Neuronal stem cell (in vitro differentiated cells): ENCODE data around the gene PPP1R15B.

ENCODE experiments used
- DNase-seq: peaks from one replicate; pipeline ENCODE4 v3.0.0-alpha.2; 2013; ENCODE audit warnings: low spot score
- H2AFZ ChIP-seq: one replicate; pipeline ENCODE4 v1.6.1; 2013; ENCODE audit warnings: mild to moderate bottlenecking, low read length, inconsistent platforms
- H2AK5ac ChIP-seq: 2 replicates; pipeline ENCODE4 v1.6.1; 2013; ENCODE audit warnings: low read depth, mild to moderate bottlenecking, inconsistent platforms, low read length, moderate library complexity, mixed read lengths
- H2BK120ac ChIP-seq: 2 replicates; pipeline ENCODE4 v1.6.1; 2013; ENCODE audit warnings: low read depth, mild to moderate bottlenecking, inconsistent platforms, low read length, moderate library complexity, mixed read lengths
- H2BK12ac ChIP-seq: one replicate; pipeline ENCODE4 v1.6.1; 2013; ENCODE audit warnings: low read length, inconsistent platforms
- H2BK15ac ChIP-seq: 2 replicates; pipeline ENCODE4 v1.6.1; 2013; ENCODE audit warnings: mild to moderate bottlenecking, low read length, inconsistent platforms, mixed read lengths
- H2BK5ac ChIP-seq: one replicate; pipeline ENCODE4 v1.6.1; 2013; ENCODE audit warnings: inconsistent platforms, mild to moderate bottlenecking, low read length, moderate library complexity
- H3K14ac ChIP-seq: one replicate; pipeline ENCODE4 v1.6.1; 2013; ENCODE audit warnings: low read length, inconsistent platforms
- H3K18ac ChIP-seq: 2 replicates; pipeline ENCODE4 v1.6.1; 2013; ENCODE audit warnings: low read length, inconsistent platforms
- H3K23ac ChIP-seq: 2 replicates; pipeline ENCODE4 v1.6.1; 2013; ENCODE audit warnings: low read depth, mild to moderate bottlenecking, mixed read lengths, low read length, inconsistent platforms; ENCODE audit not compliant: poor library complexity
- H3K27ac ChIP-seq: replicated peaks from 3 replicates; pipeline ENCODE4 v1.5.1; 2013; ENCODE audit warnings: low read length, inconsistent platforms
- H3K27me3 ChIP-seq, 3 experiments: 2 replicates each; pipeline ENCODE4 v1.6.1; 2013; ENCODE audit warnings: low read length in 3 of 3, mild to moderate bottlenecking in 2 of 3, inconsistent platforms in 1 of 3, low read depth in 1 of 3, mixed read lengths in 1 of 3, moderate library complexity in 1 of 3; ENCODE audit not compliant: control insufficient read depth in 3 of 3, insufficient read depth in 3 of 3
- H3K36me3 ChIP-seq, 2 donors: replicated peaks in 1 of 2; 2 replicates each; pipeline ENCODE4 v1.6.1; 2013; ENCODE audit warnings: low read length in 2 of 2; ENCODE audit not compliant: control insufficient read depth in 2 of 2, insufficient read depth in 2 of 2
- H3K4ac ChIP-seq: 2 replicates; pipeline ENCODE4 v1.6.1; 2013; ENCODE audit warnings: inconsistent platforms, mild to moderate bottlenecking, low read length, moderate library complexity
- H3K4me1 ChIP-seq, 2 donors: 1 replicate in 1 of 2; 2 replicates in 1 of 2; pipeline ENCODE4 v1.6.1; 2013; ENCODE audit warnings: low read length in 2 of 2, low read depth in 1 of 2; ENCODE audit not compliant: control insufficient read depth in 2 of 2, insufficient read depth in 1 of 2
- H3K4me2 ChIP-seq: one replicate; pipeline ENCODE4 v1.6.1; 2013; ENCODE audit warnings: mild to moderate bottlenecking, low read length, inconsistent platforms; ENCODE audit not compliant: insufficient read depth, poor library complexity, severe bottlenecking
- H3K4me3 ChIP-seq, 2 donors: 2 replicates each; pipeline ENCODE4 v1.5.1; 2013; ENCODE audit warnings: low read length in 2 of 2, mild to moderate bottlenecking in 2 of 2, inconsistent platforms in 1 of 2, moderate library complexity in 1 of 2
- H3K79me1 ChIP-seq: one replicate; pipeline ENCODE4 v1.6.1; 2013; ENCODE audit warnings: low read depth, mild to moderate bottlenecking, inconsistent platforms, low read length, moderate library complexity
- H3K9ac ChIP-seq: one replicate; pipeline ENCODE4 v1.6.1; 2013; ENCODE audit warnings: mild to moderate bottlenecking, low read depth, low read length, inconsistent platforms; ENCODE audit not compliant: poor library complexity
- H3K9me3 ChIP-seq, 2 donors: replicated peaks in 1 of 2; 2 replicates each; pipeline versions ENCODE3 to v1.6.1; 2013; ENCODE audit warnings: low read length in 2 of 2, mild to moderate bottlenecking in 2 of 2, inconsistent platforms in 1 of 2, low read depth in 1 of 2, mixed read lengths in 1 of 2, moderate library complexity in 1 of 2; ENCODE audit not compliant: control insufficient read depth in 2 of 2, insufficient read depth in 1 of 2
- H4K8ac ChIP-seq: one replicate; pipeline ENCODE4 v1.6.1; 2013; ENCODE audit warnings: low read depth, mild to moderate bottlenecking, inconsistent platforms, low read length, moderate library complexity
- H4K91ac ChIP-seq: one replicate; pipeline ENCODE4 v1.6.1; 2013; ENCODE audit warnings: low read length, low read depth, mild to moderate bottlenecking, inconsistent platforms; ENCODE audit not compliant: poor library complexity
- WGBS, 2 donors: extraction: QIAGEN DNeasy Blood & Tissue Kit; methylation state at CpG; one replicate each; pipeline ENCODE4 v1.1.7; 2013; ENCODE audit warnings: missing lambda C conversion rate in 2 of 2, mixed read lengths in 1 of 2; ENCODE audit not compliant: insufficient read length in 2 of 2, insufficient replicate concordance in 1 of 2; ENCODE audit errors: extremely low coverage in 2 of 2; 5-methylcytosine and 5-hydroxymethylcytosine counted together

PPP1R15B gene

DNA sequence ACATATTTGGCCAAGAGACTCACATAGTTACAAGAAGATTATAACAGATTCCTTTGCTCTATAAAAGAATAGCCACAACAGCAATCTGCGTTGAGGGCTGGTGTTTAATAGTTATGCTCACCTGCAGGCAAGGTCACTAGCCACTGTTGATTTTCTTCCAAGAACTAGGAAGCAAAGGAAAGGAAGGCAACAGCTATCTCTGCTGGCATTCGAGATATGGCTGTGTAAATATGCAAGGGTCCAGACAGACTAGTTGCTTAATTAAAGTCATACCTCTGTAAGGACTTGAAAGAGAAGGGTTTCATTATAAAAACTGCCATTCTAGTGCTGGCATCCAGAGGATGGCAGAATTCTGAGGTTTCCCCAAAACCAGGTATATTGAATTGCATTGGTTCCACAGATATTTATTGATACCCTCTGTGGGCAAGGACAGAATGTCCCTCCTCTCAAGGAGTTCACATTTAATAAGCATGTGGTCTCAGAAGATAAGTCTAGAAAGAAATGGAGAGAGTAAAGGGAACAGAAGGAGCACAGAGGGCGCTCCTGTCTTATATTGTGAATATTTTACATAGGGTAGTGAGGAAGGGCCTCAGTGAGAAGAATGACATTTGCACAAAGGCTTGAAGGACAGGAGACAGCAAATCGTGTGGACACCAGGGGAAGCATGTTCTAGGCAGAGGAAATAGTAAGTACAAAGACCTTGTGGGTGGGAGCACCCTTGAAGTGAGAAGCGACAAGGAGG is 28.3 kb downstream of the PPP1R15B start:
- peaks cover 2 to 75% (median 22%) of the 10 kb centered on the region in 3 experiments for H3K27me3 ChIP-seq
- peaks cover 0 to 2% of the 10 kb centered on the region in 2 donors for H3K4me1 ChIP-seq
- no peak overlapping the region for H3K4ac ChIP-seq
- no peak overlapping the region for H2AFZ ChIP-seq
- H2BK120ac ChIP-seq = no peak overlapping the region
- H3K4me2 ChIP-seq = no peak overlapping the region
- H3K79me1 ChIP-seq = no peaks in the 10 kb centered on the region
- H3K36me3 ChIP-seq = no peaks in the 10 kb centered on the region
- no peak overlapping the region for H2AK5ac ChIP-seq
- DNase-seq = no peak
- no peak overlapping the region for H3K23ac ChIP-seq
- WGBS, 2 donors = no CpG with 5 or more reads among the region's 5 CpGs
- H2BK12ac ChIP-seq = no peak overlapping the region
- no peak overlapping the region for H3K9ac ChIP-seq
- H3K4me3 ChIP-seq = no peak overlapping the region
- no peak overlapping the region for H2BK15ac ChIP-seq
- no peak overlapping the region for H2BK5ac ChIP-seq
- no peak overlapping the region for H3K14ac ChIP-seq
- no peaks in the 10 kb centered on the region for H3K9me3 ChIP-seq
- no peak overlapping the region for H4K91ac ChIP-seq
- H4K8ac ChIP-seq = no peak overlapping the region
- H3K27ac ChIP-seq = no peak overlapping the region
- H3K18ac ChIP-seq = no peak overlapping the region

DNA sequence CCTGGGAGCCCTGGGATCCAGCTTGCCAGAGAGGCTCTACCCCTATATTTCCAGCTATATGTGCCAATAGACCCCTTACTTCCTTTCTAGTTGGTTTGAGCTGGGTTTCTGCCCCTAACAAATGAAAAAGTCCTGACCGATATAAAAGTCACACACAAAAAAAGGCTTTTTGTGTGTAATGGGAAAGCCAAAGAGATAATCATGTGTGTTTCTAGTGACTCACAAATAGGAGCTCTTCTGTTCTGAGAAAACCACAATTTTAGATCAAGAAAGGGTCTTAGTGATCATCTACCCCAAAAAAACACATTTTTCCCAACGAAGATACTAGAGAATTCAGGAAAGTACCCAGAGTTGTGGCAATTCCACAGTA is 28.9 kb downstream of the PPP1R15B start:
- H3K18ac ChIP-seq = no peak overlapping the region
- no peaks in the 10 kb centered on the region for H3K9me3 ChIP-seq
- H3K4ac ChIP-seq = no peak overlapping the region
- no peak overlapping the region for H3K27ac ChIP-seq
- H3K23ac ChIP-seq = no peak overlapping the region
- H2BK5ac ChIP-seq = no peak overlapping the region
- H2BK120ac ChIP-seq = no peak overlapping the region
- H2AFZ ChIP-seq = no peak overlapping the region
- no peak overlapping the region for H2BK15ac ChIP-seq
- peaks cover 8 to 78% (median 29%) of the 10 kb centered on the region in 3 experiments for H3K27me3 ChIP-seq
- no peak overlapping the region for H2BK12ac ChIP-seq
- no peaks in the 10 kb centered on the region for H3K36me3 ChIP-seq
- no CpG with 5 or more reads among the region's 2 CpGs for WGBS, 2 donors
- H3K4me2 ChIP-seq = no peak overlapping the region
- H3K4me3 ChIP-seq = no peak overlapping the region
- DNase-seq = no peak
- no peak overlapping the region for H2AK5ac ChIP-seq
- no peak overlapping the region for H3K9ac ChIP-seq
- H3K79me1 ChIP-seq = no peaks in the 10 kb centered on the region
- H4K8ac ChIP-seq = no peak overlapping the region
- H3K4me1 ChIP-seq = peaks cover 4 to 6% of the 10 kb centered on the region in 2 donors
- no peak overlapping the region for H4K91ac ChIP-seq
- H3K14ac ChIP-seq = no peak overlapping the region

DNA sequence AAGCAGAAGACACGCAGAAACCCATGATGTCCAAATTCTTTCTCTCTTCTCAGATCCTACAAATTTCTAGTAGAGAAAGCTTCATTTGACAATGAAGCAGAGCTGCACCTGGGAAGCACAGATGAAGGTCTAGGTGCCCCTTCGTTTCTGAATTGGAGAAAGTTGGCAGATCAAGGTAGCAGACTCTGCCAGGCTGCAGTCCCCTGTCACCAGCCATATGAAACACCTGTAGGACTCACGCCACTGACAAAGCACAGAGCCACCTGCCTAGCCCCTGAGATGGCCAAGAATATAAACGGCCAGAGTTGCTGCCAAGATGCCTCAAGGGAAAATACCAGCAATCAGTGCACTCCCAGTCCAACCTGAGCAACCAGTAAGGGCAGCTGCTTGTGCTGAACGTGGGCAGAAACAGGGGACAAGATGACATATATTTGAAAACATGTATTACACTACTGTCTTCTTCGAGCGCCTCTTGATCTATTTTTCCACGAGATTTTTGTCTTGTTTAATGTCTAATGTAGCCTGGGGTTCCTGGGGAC is 31.3 kb downstream of the PPP1R15B start:
- H3K23ac ChIP-seq = no peak overlapping the region
- H3K4me2 ChIP-seq = no peak overlapping the region
- H3K9me3 ChIP-seq = peaks cover 1 to 5% of the 10 kb centered on the region in 2 donors
- H4K8ac ChIP-seq = no peak overlapping the region
- H2BK5ac ChIP-seq = no peak overlapping the region
- H3K36me3 ChIP-seq = no peaks in the 10 kb centered on the region
- no CpG with 5 or more reads among the region's 8 CpGs for WGBS, 2 donors
- no peak overlapping the region for H2AK5ac ChIP-seq
- H4K91ac ChIP-seq = no peak overlapping the region
- no peak overlapping the region for H3K27ac ChIP-seq
- no peak overlapping the region for H2BK120ac ChIP-seq
- no peak for DNase-seq
- H3K14ac ChIP-seq = no peak overlapping the region
- H3K18ac ChIP-seq = no peak overlapping the region
- H3K4me3 ChIP-seq = no peak overlapping the region
- H3K4ac ChIP-seq = no peak overlapping the region
- peaks cover 15 to 88% (median 51%) of the 10 kb centered on the region in 3 experiments for H3K27me3 ChIP-seq
- H2AFZ ChIP-seq = no peak overlapping the region
- H3K4me1 ChIP-seq = peaks cover 4 to 7% of the 10 kb centered on the region in 2 donors
- H2BK15ac ChIP-seq = no peak overlapping the region
- no peaks in the 10 kb centered on the region for H3K79me1 ChIP-seq
- no peak overlapping the region for H3K9ac ChIP-seq
- no peak overlapping the region for H2BK12ac ChIP-seq

DNA sequence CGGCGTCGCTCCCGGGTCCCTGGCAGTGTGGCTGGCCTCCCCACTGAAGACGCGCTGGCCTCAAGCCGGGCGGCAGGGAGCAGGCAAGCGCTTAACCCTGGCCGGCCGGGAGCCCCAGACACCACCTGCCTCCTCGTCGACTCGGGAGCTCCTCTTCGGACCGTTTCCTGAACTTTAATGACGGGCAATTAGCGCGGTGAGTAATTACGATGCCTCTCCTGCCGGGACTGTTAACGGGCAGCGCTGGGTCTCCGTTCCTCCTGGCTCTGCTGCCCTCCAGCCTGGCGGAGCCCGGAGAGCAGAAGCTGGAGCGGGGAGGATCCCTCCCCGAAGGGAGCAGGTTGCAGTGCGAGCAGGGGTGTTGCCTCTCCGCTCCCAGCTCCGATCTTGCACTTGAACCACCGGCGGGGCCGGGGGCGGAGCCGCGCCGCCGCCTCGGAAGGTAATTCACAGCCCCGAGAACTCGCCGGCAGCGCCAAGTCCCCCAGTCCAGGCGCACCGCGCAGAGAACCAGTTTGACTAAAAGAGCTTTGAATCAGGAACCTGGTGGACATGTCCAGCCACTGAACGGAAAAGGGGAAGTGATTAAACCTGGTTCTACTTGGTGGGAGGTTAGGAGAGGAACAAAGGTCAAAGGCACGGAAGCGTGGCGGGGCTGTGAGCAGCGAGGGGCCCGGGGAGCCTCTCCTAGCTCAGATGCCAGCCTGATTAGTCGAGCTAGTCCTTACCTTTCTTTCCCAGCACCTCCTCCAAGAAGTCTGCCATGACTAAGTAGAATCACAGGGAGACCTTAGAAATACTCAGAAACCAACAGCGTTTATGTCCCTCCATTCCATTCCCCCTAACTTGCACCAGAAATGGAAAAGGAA is 33.6 kb downstream of the PPP1R15B start:
- no peak overlapping the region for H3K14ac ChIP-seq
- no peaks in the 10 kb centered on the region for H3K79me1 ChIP-seq
- no peak overlapping the region for H4K91ac ChIP-seq
- H2AK5ac ChIP-seq = no peak overlapping the region
- peak overlapping the region; percentile 29 to 57 for H3K4me3 ChIP-seq
- peak overlapping the region; percentile 62 for H3K18ac ChIP-seq
- H2BK15ac ChIP-seq = no peak overlapping the region
- H2AFZ ChIP-seq = peak overlapping the region; percentile 93
- peaks cover 1 to 5% of the 10 kb centered on the region in 2 donors for H3K9me3 ChIP-seq
- no peak overlapping the region for H4K8ac ChIP-seq
- peaks cover 4 to 7% of the 10 kb centered on the region in 2 donors for H3K4me1 ChIP-seq
- WGBS, 2 donors = no CpG with 5 or more reads among the region's 55 CpGs
- DNase-seq = no peak
- peak overlapping the region; percentile 51 for H3K4me2 ChIP-seq
- H3K27me3 ChIP-seq = peaks cover 15 to 94% (median 66%) of the 10 kb centered on the region in 3 experiments
- H2BK5ac ChIP-seq = no peak overlapping the region
- no peak overlapping the region for H2BK12ac ChIP-seq
- no peak overlapping the region for H3K9ac ChIP-seq
- no peak overlapping the region for H2BK120ac ChIP-seq
- no peak overlapping the region for H3K4ac ChIP-seq
- no peaks in the 10 kb centered on the region for H3K36me3 ChIP-seq
- no peak overlapping the region for H3K27ac ChIP-seq
- H3K23ac ChIP-seq = no peak overlapping the region
